HCT116 (cell line): ENCODE results near the gene PPM1J. TPM values are rescaled to one million over a fixed set of nuclear protein-coding genes. Genes with fewer than 3 reads are reported as not detected.

Experiments
- ATAC-seq: fragments of 200-7000 bp; cut with Tn5 transposase; 2 replicates; pipeline ENCODE4 v1.9.1; 2020; ENCODE audit warnings: mild to moderate bottlenecking, moderate library complexity
- BruUV-seq: library from RNA; stranded (reverse); fragments of 400-500 nt; replicated peaks from 2 replicates; lab custom pipeline; 2021; lab: Mats Ljungman, UMichigan
- CTCF ChIA-PET: fragments of 300-600 bp; sonication (Branson Sonifier 250); formaldehyde crosslinking; loops from one replicate; lab custom pipeline; 2021; ENCODE audit warnings: antibody characterized with exemption; lab: Charles Lee
- POLR2A ChIA-PET: fragments of 300-600, 350-600 bp; sonication (Branson Sonifier 250); formaldehyde crosslinking; loops from one replicate; lab custom pipeline; 2021; ENCODE audit warnings: antibody characterized with exemption; lab: Charles Lee
- RAD21 ChIA-PET, 2 experiments: fragments of 300-600 bp; sonication (Branson Sonifier 250); formaldehyde crosslinking; loops; one replicate each; lab custom pipeline; 2023; ENCODE audit warnings: low total read pairs in 2 of 2; ENCODE audit not compliant: uncharacterized antibody in 2 of 2, unreplicated experiment in 2 of 2, low non-redundant PET in 1 of 2; lab: Charles Lee
- DNase-seq: peaks from one replicate; pipeline ENCODE4 v3.0.0-alpha.2; 2010; ENCODE audit warnings: low read depth, low spot score
- H2AFZ ChIP-seq: fragments of 200-600 bp; shearing (Covaris generic), sonication (generic); 2 replicates; pipeline ENCODE4 v1.6.1; 2017; ENCODE audit warnings: low read depth, mixed run types, mixed read lengths, antibody characterized with exemption, low read length; ENCODE audit not compliant: poor library complexity, severe bottlenecking
- H3K27ac ChIP-seq: 2 replicates; pipeline ENCODE4 v1.5.1; 2012; ENCODE audit warnings: low read depth, low read length
- H3K27me3 ChIP-seq: fragments of 200-600 bp; sonication (generic); 2 replicates; pipeline ENCODE4 v1.6.1; 2016; ENCODE audit warnings: mixed run types, low read length, mixed read lengths; ENCODE audit not compliant: insufficient read depth
- H3K36me3 ChIP-seq, 2 experiments: fragments of 200-500 bp in 1 of 2; fragments of 200-600 bp in 1 of 2; sonication (Bioruptor generic) in 1 of 2; sonication (generic) in 1 of 2; 2 replicates each; pipeline versions ENCODE4 v1.5.1 to v1.6.1; 2014 to 2016; ENCODE audit warnings: low read length in 2 of 2, inconsistent platforms in 1 of 2, mixed read lengths in 1 of 2, mixed run types in 1 of 2; ENCODE audit not compliant: insufficient read depth in 2 of 2, control insufficient read depth in 1 of 2
- H3K4me1 ChIP-seq, 2 experiments: fragments of 200-600 bp in 1 of 2; sonication (generic) in 1 of 2; 2 replicates each; pipeline versions ENCODE4 v1.5.1 to v1.6.1; 2012 to 2017; ENCODE audit warnings: low read length in 2 of 2, inconsistent platforms in 1 of 2, mild to moderate bottlenecking in 1 of 2, mixed read lengths in 1 of 2, mixed run types in 1 of 2, moderate library complexity in 1 of 2; ENCODE audit not compliant: insufficient read depth in 2 of 2, control insufficient read depth in 1 of 2
- H3K4me2 ChIP-seq: fragments of 200-600 bp; sonication (generic); 2 replicates; pipeline ENCODE4 v1.6.1; 2017; ENCODE audit warnings: mixed run types, low read length, mixed read lengths
- H3K4me3 ChIP-seq, 2 experiments: fragments of 200-600 bp in 1 of 2; sonication (generic) in 1 of 2; replicated peaks in 1 of 2; 2 replicates each; pipeline ENCODE4 v1.5.1; 2011 to 2016; ENCODE audit warnings: low read length in 2 of 2, control low read depth in 1 of 2, low read depth in 1 of 2, mild to moderate bottlenecking in 1 of 2, mixed read lengths in 1 of 2, mixed run types in 1 of 2
- H3K79me2 ChIP-seq: fragments of 200-600 bp; sonication (generic); 2 replicates; pipeline ENCODE4 v1.6.1; 2017; ENCODE audit warnings: mild to moderate bottlenecking, mixed run types, low read length, moderate library complexity, mixed read lengths; ENCODE audit not compliant: insufficient read depth
- H3K9ac ChIP-seq: fragments of 200-600 bp; sonication (generic); 2 replicates; pipeline ENCODE4 v1.6.1; 2016; ENCODE audit warnings: low read length, mixed read lengths
- H3K9me2 ChIP-seq: fragments of 200-600 bp; sonication (generic), shearing (Covaris generic); 2 replicates; pipeline ENCODE4 v1.6.1; 2017; ENCODE audit warnings: mixed run types, mild to moderate bottlenecking, moderate library complexity; ENCODE audit not compliant: insufficient read depth
- H3K9me3 ChIP-seq, 2 experiments: fragments of 200-500 bp in 1 of 2; fragments of 200-600 bp in 1 of 2; sonication (Bioruptor generic) in 1 of 2; sonication (generic) in 1 of 2; 2 replicates each; pipeline ENCODE4 v1.6.1; 2014 to 2017; ENCODE audit warnings: low read length in 2 of 2, mixed read lengths in 2 of 2, inconsistent platforms in 1 of 2, low read depth in 1 of 2, mild to moderate bottlenecking in 1 of 2, mixed run types in 1 of 2, moderate library complexity in 1 of 2; ENCODE audit not compliant: control insufficient read depth in 1 of 2, insufficient read depth in 1 of 2
- H4K20me1 ChIP-seq: fragments of 200-600 bp; sonication (generic), shearing (Covaris generic); 2 replicates; pipeline ENCODE4 v1.6.1; 2017; ENCODE audit warnings: mixed run types, mild to moderate bottlenecking, moderate library complexity; ENCODE audit not compliant: insufficient read depth
- ATF3 ChIP-seq: IDR thresholded peaks from 2 replicates; pipeline ENCODE4 v1.6.1; 2012
- CBX3 ChIP-seq: IDR thresholded peaks from 2 replicates; pipeline ENCODE4 v1.6.1; 2012; ENCODE audit warnings: low read depth
- CEBPB ChIP-seq: IDR thresholded peaks from 2 replicates; pipeline ENCODE4 v1.6.1; 2012; ENCODE audit warnings: low read depth
- REST ChIP-seq: IDR thresholded peaks from 2 replicates; pipeline ENCODE4 v1.6.1; 2012; ENCODE audit warnings: low read depth
- TCF7L2 ChIP-seq: IDR thresholded peaks from 2 replicates; pipeline ENCODE4 v1.7.0; 2011; ENCODE audit warnings: borderline replicate concordance, inconsistent platforms; ENCODE audit not compliant: insufficient read depth, insufficient read length; ENCODE audit errors: extremely low read depth
- ZBTB33 ChIP-seq: IDR thresholded peaks from 2 replicates; pipeline ENCODE4 v1.6.1; 2011; ENCODE audit warnings: mild to moderate bottlenecking, low read length, moderate library complexity; ENCODE audit not compliant: insufficient replicate concordance; ENCODE audit errors: extremely low read depth
- ZNF274 ChIP-seq: fragments of 200-500 bp; sonication (Bioruptor generic); IDR thresholded peaks from 2 replicates; pipeline ENCODE4 v1.6.1; 2014; ENCODE audit warnings: mild to moderate bottlenecking, low read depth, low read length, inconsistent platforms
- intact Hi-C: fragments of 100-400 bp; cut with micrococcal nuclease; formaldehyde crosslinking; loops from 2 replicates; pipeline ENCODE4 v1.10.0; 2022
- total RNA-seq: library from RNA; stranded (reverse); gene quantifications from one replicate; pipeline ENCODE4 v1.2.1, GENCODE V29; 2021; ENCODE audit not compliant: unreplicated experiment

The PPM1J gene
- total RNA-seq, 1 experiment from 2014 or later: 7.5 TPM

- POLR2A ChIA-PET: interaction anchor here (1.3 kb wide), 1 partner anchor 36 kb away, joined by 3 read pairs; the partner anchor contains the start of gene MOV10
- Histone ChIP-seq H3K79me2 (peaks cover 13% of the 10 kb centered on the region), H4K20me1 (no peaks in the 10 kb centered on the region), H3K4me3 (no peak overlapping the region), H3K4me1 (peaks cover 25 to 36% of the 10 kb centered on the region in 2 experiments), H3K9me3 (no peaks in the 10 kb centered on the region), H3K9ac (no peak overlapping the region), H3K27me3 (no peaks in the 10 kb centered on the region), H3K4me2 (no peak overlapping the region), H3K9me2 (no peaks in the 10 kb centered on the region), H2AFZ (no peak overlapping the region), H3K36me3 (no peaks in the 10 kb centered on the region), H3K27ac (no peak overlapping the region)
- no peak for DNase-seq
- CTCF ChIA-PET: no interaction called here
- intact Hi-C loops: no loop called here
- no peak for ATAC-seq
- RAD21 ChIA-PET: no interaction called here
- BruUV-seq: no TSS peak
- no peak for TF ChIP-seq TCF7L2
- TF ChIP-seq CEBPB: no peak
Measured at GRCh38 chr1:112710586-112710985, 4.5 kb downstream of the PPM1J start.

GRCh38 chr1:112710159-112710558 lies 5.0 kb downstream of the PPM1J start:
- ChIA-PET POLR2A (interaction anchor here (1.3 kb wide), 1 partner anchor 36 kb away, joined by 3 read pairs; the partner anchor contains the start of gene MOV10), RAD21 (no interaction called here), CTCF (no interaction called here)
- H3K79me2 ChIP-seq: peaks cover 17% of the 10 kb centered on the region
- no peaks in the 10 kb centered on the region for H3K36me3 ChIP-seq
- H3K4me2 ChIP-seq: no peak overlapping the region
- no peaks in the 10 kb centered on the region for H3K9me2 ChIP-seq
- no peak for ATAC-seq
- TF ChIP-seq ZBTB33: no peak
- TF ChIP-seq REST: no peak
- TF ChIP-seq CBX3: no peak
- TF ChIP-seq ZNF274: no peak
- TF ChIP-seq ATF3: no peak
- no peaks in the 10 kb centered on the region for H4K20me1 ChIP-seq
- BruUV-seq: no TSS peak
- no peak overlapping the region for H3K9ac ChIP-seq
- no peak overlapping the region for H2AFZ ChIP-seq
- no peaks in the 10 kb centered on the region for H3K9me3 ChIP-seq
- no peak for DNase-seq
- H3K4me1 ChIP-seq: peaks cover 30 to 37% of the 10 kb centered on the region in 2 experiments
- intact Hi-C loops: no loop called here
- no peaks in the 10 kb centered on the region for H3K27me3 ChIP-seq
- H3K27ac ChIP-seq: no peak overlapping the region
- H3K4me3 ChIP-seq: no peak overlapping the region
